Common myeloid progenitor, CD34-positive (primary cell): ENCODE measurements around the gene DUSP11.
"Not testable (repeated sequence)": the region's sequence is repeated elsewhere in the genome, so short reads cannot be mapped to it uniquely, and the experiment has no call there.

Experiments
- CTCF ChIA-PET: fragments of 350-600 bp; sonication (Branson Sonifier 250); formaldehyde crosslinking; loops from one replicate; lab custom pipeline; 2021; ENCODE audit warnings: antibody characterized with exemption; lab: Charles Lee
- POLR2A ChIA-PET: fragments of 350-600 bp; sonication (Branson Sonifier 250); formaldehyde crosslinking; loops from one replicate; lab custom pipeline; 2021; ENCODE audit warnings: antibody characterized with exemption; lab: Charles Lee
- DNase-seq, 3 donors: peaks; one replicate each; pipeline versions ENCODE4 v3.0.0 to v3.0.0-alpha.2; 2013
- H3K27ac ChIP-seq, 2 experiments: 1 replicate in 1 of 2; 2 replicates in 1 of 2; pipeline ENCODE4 v1.7.0; 2013; ENCODE audit warnings: inconsistent platforms in 2 of 2, low read length in 2 of 2, mild to moderate bottlenecking in 2 of 2, low read depth in 1 of 2, moderate library complexity in 1 of 2; ENCODE audit not compliant: severe bottlenecking in 2 of 2, insufficient read depth in 1 of 2, poor library complexity in 1 of 2
- H3K27me3 ChIP-seq, 5 experiments: replicated peaks in 2 of 5; 1 replicate in 3 of 5; 2 replicates in 2 of 5; pipeline versions ENCODE4 v1.6.1 to v1.7.0; 2013; ENCODE audit warnings: low read length in 4 of 5, mild to moderate bottlenecking in 2 of 5, moderate library complexity in 2 of 5, inconsistent platforms in 1 of 5; ENCODE audit not compliant: insufficient read depth in 5 of 5, control insufficient read depth in 4 of 5
- H3K36me3 ChIP-seq, 4 experiments: 1 replicate in 2 of 4; 2 replicates in 2 of 4; pipeline versions ENCODE4 v1.6.1 to v1.7.0; 2013; ENCODE audit warnings: low read length in 3 of 4, control low read depth in 1 of 4, mild to moderate bottlenecking in 1 of 4; ENCODE audit not compliant: control insufficient read depth in 4 of 4, insufficient read depth in 4 of 4
- H3K4me1 ChIP-seq, 4 experiments: 1 replicate in 3 of 4; 2 replicates in 1 of 4; pipeline versions ENCODE4 v1.6.1 to v1.7.1; 2013; ENCODE audit warnings: low read length in 3 of 4, mild to moderate bottlenecking in 3 of 4, control low read depth in 1 of 4, inconsistent platforms in 1 of 4, moderate library complexity in 1 of 4; ENCODE audit not compliant: control insufficient read depth in 4 of 4, insufficient read depth in 4 of 4; ENCODE audit errors: control extremely low read depth in 1 of 4
- H3K4me3 ChIP-seq, 7 experiments: 1 replicate in 4 of 7; 2 replicates in 3 of 7; pipeline versions ENCODE4 v1.5.1 to v1.7.0; 2013; ENCODE audit warnings: mild to moderate bottlenecking in 7 of 7, low read length in 6 of 7, moderate library complexity in 6 of 7, inconsistent platforms in 2 of 7, low read depth in 2 of 7, control low read depth in 1 of 7; ENCODE audit not compliant: insufficient read depth in 4 of 7, control insufficient read depth in 1 of 7; ENCODE audit errors: extremely low read depth in 1 of 7
- H3K9me3 ChIP-seq, 5 experiments: 1 replicate in 4 of 5; 2 replicates in 1 of 5; pipeline versions ENCODE4 v1.6.1 to v1.7.1; 2013; ENCODE audit warnings: low read length in 4 of 5, mild to moderate bottlenecking in 2 of 5, inconsistent platforms in 1 of 5, low read depth in 1 of 5, moderate library complexity in 1 of 5; ENCODE audit not compliant: control insufficient read depth in 4 of 5, insufficient read depth in 2 of 5; ENCODE audit errors: control extremely low read depth in 1 of 5
- WGBS: methylation state at CpG from one replicate; pipeline ENCODE4 v1.1.5; 2013; ENCODE audit not compliant: insufficient coverage; 5-methylcytosine and 5-hydroxymethylcytosine counted together

DUSP11 gene

GRCh38 chr2:73812635-73813034, 32.7 kb upstream of the DUSP11 start:
- Histone ChIP-seq H3K9me3 (no peaks in the 10 kb centered on the region), H3K4me1 (no peaks in the 10 kb centered on the region), H3K36me3 (no peaks in the 10 kb centered on the region), H3K27ac (no peak overlapping the region), H3K4me3 (no peak overlapping the region), H3K27me3 (no peaks in the 10 kb centered on the region)
- ChIA-PET CTCF (interaction anchor here (1.0 to 3.3 kb wide), 2 partner anchors 11 to 15 kb away, joined by 3 to 18 read pairs; no protein-coding TSS in a partner anchor), POLR2A (no interaction called here)
- no peak for DNase-seq

DNA sequence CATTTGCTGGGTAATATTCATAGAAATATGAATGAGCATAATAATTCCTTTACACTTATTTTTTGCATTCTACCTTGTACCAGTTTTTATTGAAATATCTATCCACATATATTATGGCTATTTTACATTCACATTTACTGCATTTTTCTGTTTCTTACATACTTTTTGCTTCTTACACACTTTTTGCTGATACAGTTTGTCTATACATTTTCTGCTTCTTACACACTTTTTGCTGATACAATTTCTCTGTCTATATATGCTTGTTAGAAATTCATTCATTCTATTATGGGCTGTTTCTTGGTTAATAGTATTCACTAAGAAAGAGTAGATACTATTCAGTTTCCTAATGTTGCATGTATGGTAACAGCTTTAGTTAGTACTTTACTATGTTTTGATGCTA, 32.0 kb upstream of the DUSP11 start:
- H3K36me3 ChIP-seq, result no peaks in the 10 kb centered on the region
- H3K9me3 ChIP-seq, result no peaks in the 10 kb centered on the region
- no peaks in the 10 kb centered on the region for H3K27me3 ChIP-seq
- POLR2A ChIA-PET, result no interaction called here
- no peak overlapping the region for H3K4me3 ChIP-seq
- H3K4me1 ChIP-seq, result no peaks in the 10 kb centered on the region
- H3K27ac ChIP-seq, result no peak overlapping the region
- DNase-seq, result no peak
- CTCF ChIA-PET, result interaction anchor here (1.0 to 3.3 kb wide), 2 partner anchors 12 to 15 kb away, joined by 3 to 18 read pairs; no protein-coding TSS in a partner anchor

DNA sequence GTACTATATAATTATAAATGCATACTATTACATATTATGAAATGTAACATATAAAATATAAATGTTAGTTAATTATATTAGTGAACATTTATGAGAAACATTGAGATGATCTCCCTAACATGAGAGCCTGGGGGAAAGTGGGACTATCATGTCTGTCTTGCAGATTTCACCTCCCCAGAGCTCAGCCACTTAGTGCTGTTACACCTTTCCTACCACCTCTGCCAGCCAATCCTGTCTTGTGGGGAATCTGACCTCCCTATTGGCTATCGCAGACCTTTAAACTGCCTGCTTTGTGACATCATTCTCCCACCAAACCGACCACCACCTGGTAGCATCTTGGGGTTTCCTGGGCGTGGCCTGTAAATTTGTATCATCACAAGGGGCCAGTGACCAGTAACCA, 4.0 kb upstream of the DUSP11 start, which contains the start of gene C2orf78:
TSS of gene C2orf78 (plus strand) at position 301 of the 400 bp plus-strand sequence. CDS start 127 bp downstream, outside the sequence.
- H3K9me3 ChIP-seq, H3K36me3 ChIP-seq, H3K27ac ChIP-seq, DNase-seq, H3K27me3 ChIP-seq, POLR2A ChIA-PET, CTCF ChIA-PET, H3K4me1 ChIP-seq, H3K4me3 ChIP-seq: not testable (repeated sequence)
- no CpG with 5 or more reads among the region's 3 CpGs for WGBS

DNA sequence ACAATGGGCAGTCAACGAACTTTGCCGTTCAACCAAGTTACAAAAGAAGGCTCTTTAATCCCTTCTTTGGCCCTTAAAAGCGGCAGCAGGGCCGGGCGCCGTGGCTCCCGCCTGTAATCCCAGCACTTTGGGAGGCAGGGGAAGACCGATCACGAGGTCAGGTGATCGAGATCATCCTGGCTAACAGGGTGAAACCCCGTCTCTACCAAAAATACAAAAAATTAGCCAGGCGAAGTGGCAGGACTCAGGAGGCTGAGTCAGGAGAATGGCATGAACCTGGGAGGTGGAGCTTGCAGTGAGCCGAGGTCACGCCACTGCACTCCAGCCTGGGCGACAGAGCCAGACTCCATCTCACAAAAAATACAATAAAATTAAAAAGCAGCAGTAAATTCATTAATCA, 3.5 kb upstream of the DUSP11 start:
- WGBS, result 96% methylated on average over 7 of the region's 15 CpGs
- H3K4me3 ChIP-seq, H3K9me3 ChIP-seq, CTCF ChIA-PET, DNase-seq, H3K27me3 ChIP-seq, POLR2A ChIA-PET, H3K36me3 ChIP-seq, H3K27ac ChIP-seq: not testable (repeated sequence)
- H3K4me1 ChIP-seq, result peaks cover 6 to 13% (median 7%) of the 10 kb centered on the region in 4 experiments

DNA sequence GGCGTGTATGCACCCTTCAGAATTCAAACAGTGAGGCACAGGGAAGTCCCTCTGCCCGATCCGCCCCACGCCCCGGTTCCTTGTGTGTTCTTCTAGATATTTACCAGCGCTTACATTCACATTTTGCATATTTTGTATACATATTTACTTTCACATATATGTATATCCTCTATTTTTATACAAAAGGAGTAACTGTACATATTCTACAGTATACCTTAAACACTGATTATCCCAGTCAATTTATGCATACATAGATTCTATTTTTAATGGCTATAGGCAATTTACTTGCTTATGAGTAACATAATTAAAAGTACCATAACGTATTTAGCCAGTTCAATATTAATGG, 307 bp upstream of the DUSP11 start:
- Histone ChIP-seq H3K27me3 (no peaks in the 10 kb centered on the region), H3K9me3 (no peaks in the 10 kb centered on the region), H3K27ac (peak overlapping the region; percentile 85 to 94), H3K36me3 (peaks cover 4 to 18% (median 12%) of the 10 kb centered on the region in 4 experiments), H3K4me3 (peak overlapping the region; percentile 74 to 99 (median 94)), H3K4me1 (peaks cover 7 to 18% (median 9%) of the 10 kb centered on the region in 4 experiments)
- ChIA-PET POLR2A (no interaction called here), CTCF (interaction anchor here (0.9 to 1.1 kb wide), 4 partner anchors 14 to 160 kb away, joined by 3 to 4 read pairs (median 4); partner anchors contain the start of gene STAMBP)
- no peak for DNase-seq
- WGBS, result 0% methylated on average over 1 of the region's 7 CpGs

GRCh38 chr2:73778867-73779466, 936 bp downstream of the DUSP11 start:
- Histone ChIP-seq H3K27ac (peak overlapping the region; percentile 85 to 94), H3K4me3 (peak overlapping the region in 6 of 7 experiments; percentile 74 to 99 (median 94)), H3K36me3 (peaks cover 13 to 29% (median 21%) of the 10 kb centered on the region in 4 experiments), H3K4me1 (peaks cover 7 to 18% (median 9%) of the 10 kb centered on the region in 4 experiments)
- ChIA-PET CTCF (interaction anchor here (0.9 to 1.1 kb wide), 4 partner anchors 13 to 159 kb away, joined by 3 to 4 read pairs (median 4); partner anchors contain the start of gene STAMBP), POLR2A (interaction anchor here (0.7 kb wide), 1 partner anchor 30 kb away, joined by 3 read pairs; no protein-coding TSS in a partner anchor)
- peak in 1 of 3 donors; percentile 3 for DNase-seq
- not testable (repeated sequence) for H3K27me3 ChIP-seq, H3K9me3 ChIP-seq
- WGBS, result 95% methylated on average over 8 of the region's 18 CpGs

GRCh38 chr2:73776869-73777519, 2.9 kb downstream of the DUSP11 start:
- peaks cover 7 to 18% (median 9%) of the 10 kb centered on the region in 4 experiments for H3K4me1 ChIP-seq
- CTCF ChIA-PET, result interaction anchor here (1.0 to 1.4 kb wide), 2 partner anchors 16 to 97 kb away, joined by 3 to 5 read pairs; no protein-coding TSS in a partner anchor
- POLR2A ChIA-PET, result interaction anchor here (0.6 kb wide), 1 partner anchor 212 kb away, joined by 6 read pairs; no protein-coding TSS in a partner anchor
- H3K27me3 ChIP-seq, result no peaks in the 10 kb centered on the region
- no peaks in the 10 kb centered on the region for H3K9me3 ChIP-seq
- H3K36me3 ChIP-seq, result peaks cover 20 to 48% (median 31%) of the 10 kb centered on the region in 4 experiments
- H3K4me3 ChIP-seq, result no peak overlapping the region
- no peak for DNase-seq
- WGBS, result 100% methylated on average over 4 of the region's 8 CpGs
- H3K27ac ChIP-seq, result no peak overlapping the region
